GM12892 (cell line): ENCODE results near the gene CCNO.

Experiments used
- POLR2A ChIP-seq: IDR thresholded peaks from 2 replicates; pipeline ENCODE4 v1.6.1; 2011; ENCODE audit warnings: low read depth, low read length, control low read depth
- POLR2AphosphoS5 ChIP-seq: IDR thresholded peaks from 2 replicates; pipeline ENCODE4 v1.6.1; 2011; ENCODE audit warnings: low read depth, low read length, control low read depth
- TAF1 ChIP-seq: IDR thresholded peaks from 2 replicates; pipeline ENCODE4 v1.6.1; 2011; ENCODE audit warnings: low read depth, mild to moderate bottlenecking, control low read depth, low read length, borderline replicate concordance

DNA sequence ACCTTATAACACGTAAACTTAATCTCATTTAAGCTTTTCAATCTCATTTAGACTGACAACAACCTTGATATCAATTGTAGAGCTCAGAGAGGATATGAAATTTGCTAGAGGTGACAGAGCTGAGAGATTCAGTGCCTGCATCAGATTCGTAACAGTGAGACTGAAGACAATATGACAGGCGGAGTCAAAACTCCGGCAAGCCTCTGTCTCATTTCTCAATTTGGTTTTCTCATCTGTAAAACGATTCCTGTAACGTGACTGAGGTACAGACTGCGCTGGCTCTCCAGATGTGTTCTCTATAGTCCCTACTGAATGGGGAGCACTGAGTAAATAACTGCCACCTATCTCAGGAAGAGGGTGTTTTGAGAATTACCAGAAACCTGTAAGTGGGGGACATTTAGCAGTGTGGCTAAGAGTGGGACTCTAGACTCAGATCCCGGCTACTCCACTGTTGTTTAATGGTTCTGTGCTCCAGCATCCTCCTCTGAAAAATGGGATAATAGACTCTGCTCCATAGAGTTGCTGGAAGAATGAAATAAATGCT lies 3.2 kb downstream of the CCNO start:
- no peak for TF ChIP-seq POLR2A
- no peak for TF ChIP-seq POLR2AphosphoS5
- no peak for TF ChIP-seq TAF1
